Endothelial cell of umbilical vein (primary cell): ENCODE data around the gene ZNF346. TPM values are rescaled to one million over a fixed set of nuclear protein-coding genes. Genes with fewer than 3 reads are reported as not detected.

Source experiments
- BruUV-seq: library from RNA; stranded (reverse); fragments of 400-500 nt; replicated peaks from 2 replicates; lab custom pipeline; 2021; lab: Mats Ljungman, UMichigan
- CTCF ChIA-PET: fragments of 300-600, 350-600 bp; sonication (Branson Sonifier 250); formaldehyde crosslinking; loops from one replicate; lab custom pipeline; 2021; ENCODE audit warnings: antibody characterized with exemption, inconsistent platforms; lab: Charles Lee
- POLR2A ChIA-PET: fragments of 300-600, 350-600 bp; sonication (Branson Sonifier 250); formaldehyde crosslinking; loops from one replicate; lab custom pipeline; 2021; ENCODE audit warnings: antibody characterized with exemption, inconsistent platforms; lab: Charles Lee
- DNase-seq: peaks from one replicate; pipeline ENCODE4 v3.0.0-alpha.2; 2011; ENCODE audit warnings: low read depth, low spot score
- FAIRE-seq: peaks from 2 replicates; lab custom pipeline; 2011; peaks lifted over from hg19 to GRCh38; lab: Jason Lieb, UNC
- H2AFZ ChIP-seq: 2 replicates; pipeline ENCODE4 v1.6.0; 2012; ENCODE audit warnings: low read depth, low read length, control low read depth, inconsistent platforms
- H3K27ac ChIP-seq: 2 replicates; pipeline ENCODE4 v1.5.1; 2011; ENCODE audit warnings: low read depth, mild to moderate bottlenecking, control low read depth, low read length, moderate library complexity; ENCODE audit not compliant: insufficient read depth
- H3K27me3 ChIP-seq, 2 experiments: 2 replicates each; pipeline versions ENCODE4 v1.6.0 to v1.6.1; 2011; ENCODE audit warnings: low read length in 2 of 2, mixed read lengths in 1 of 2; ENCODE audit not compliant: control insufficient read depth in 2 of 2, insufficient read depth in 2 of 2
- H3K36me3 ChIP-seq, 2 experiments: 2 replicates in 1 of 2; 3 replicates in 1 of 2; pipeline ENCODE4 v1.5.1; 2011; ENCODE audit warnings: low read length in 2 of 2, mild to moderate bottlenecking in 1 of 2, moderate library complexity in 1 of 2; ENCODE audit not compliant: control insufficient read depth in 2 of 2, insufficient read depth in 2 of 2; ENCODE audit errors: extremely low read depth in 1 of 2
- H3K4me1 ChIP-seq: 3 replicates; pipeline ENCODE4 v1.5.1; 2011; ENCODE audit warnings: mild to moderate bottlenecking, low read length; ENCODE audit not compliant: control insufficient read depth, insufficient read depth; ENCODE audit errors: extremely low read depth
- H3K4me2 ChIP-seq: 2 replicates; pipeline ENCODE4 v1.6.1; 2011; ENCODE audit warnings: low read length, control low read depth, mixed read lengths; ENCODE audit not compliant: insufficient read depth
- H3K4me3 ChIP-seq, 3 experiments: fragments of 200-600 bp in 1 of 3; sonication (generic), shearing (Covaris generic) in 1 of 3; replicated peaks in 1 of 3; 2 replicates each; pipeline ENCODE4 v1.5.1; 2011 to 2016; ENCODE audit warnings: control low read depth in 3 of 3, low read length in 3 of 3, mild to moderate bottlenecking in 2 of 3, inconsistent platforms in 1 of 3, low read depth in 1 of 3, moderate library complexity in 1 of 3; ENCODE audit not compliant: insufficient read depth in 1 of 3
- H3K79me2 ChIP-seq: 2 replicates; pipeline ENCODE4 v1.6.0; 2012; ENCODE audit warnings: low read length, inconsistent platforms; ENCODE audit not compliant: control insufficient read depth, insufficient read depth
- H3K9ac ChIP-seq: replicated peaks from 2 replicates; pipeline ENCODE3; 2011; ENCODE audit warnings: low read length, control low read depth; ENCODE audit not compliant: insufficient read depth; ENCODE audit errors: extremely low read depth
- H3K9me1 ChIP-seq: replicated peaks from 3 replicates; pipeline ENCODE4 v1.6.0; 2011; ENCODE audit warnings: mild to moderate bottlenecking, low read length; ENCODE audit not compliant: control insufficient read depth, insufficient read depth; ENCODE audit errors: extremely low read depth
- H3K9me3 ChIP-seq: replicated peaks from 2 replicates; pipeline ENCODE4 v1.5.1; 2012; ENCODE audit warnings: low read length, inconsistent platforms; ENCODE audit not compliant: control insufficient read depth, insufficient read depth
- H4K20me1 ChIP-seq: replicated peaks from 2 replicates; pipeline ENCODE3; 2011; ENCODE audit warnings: mild to moderate bottlenecking, low read length; ENCODE audit not compliant: control insufficient read depth, insufficient read depth; ENCODE audit errors: extremely low read depth
- EZH2 ChIP-seq: IDR thresholded peaks from 2 replicates; pipeline ENCODE4 v1.6.1; 2012; ENCODE audit warnings: borderline replicate concordance, low read depth, mild to moderate bottlenecking, moderate library complexity, low read length, inconsistent platforms; ENCODE audit not compliant: severe bottlenecking
- FOS ChIP-seq: IDR thresholded peaks from 2 replicates; pipeline ENCODE4 v1.6.1; 2011; ENCODE audit warnings: mild to moderate bottlenecking, low read length, moderate library complexity, borderline replicate concordance; ENCODE audit not compliant: insufficient read depth
- GATA2 ChIP-seq: IDR thresholded peaks from 2 replicates; pipeline ENCODE4 v1.7.0; 2011; ENCODE audit warnings: low read depth, mild to moderate bottlenecking, moderate library complexity, mixed read lengths, low read length; ENCODE audit not compliant: insufficient read length, insufficient read depth
- JUN ChIP-seq: IDR thresholded peaks from 2 replicates; pipeline ENCODE4 v1.6.1; 2011; ENCODE audit warnings: borderline replicate concordance, low read depth; ENCODE audit not compliant: insufficient read length, insufficient read depth
- MAX ChIP-seq: IDR thresholded peaks from 2 replicates; pipeline ENCODE4 v1.6.1; 2011; ENCODE audit not compliant: insufficient read depth, insufficient read length
- MYC ChIP-seq: IDR thresholded peaks from one replicate; pipeline ENCODE4 v1.6.1; 2011; ENCODE audit warnings: mild to moderate bottlenecking, low read depth, low read length
- POLR2A ChIP-seq: IDR thresholded peaks from 2 replicates; pipeline ENCODE4 v1.6.1; 2012; ENCODE audit warnings: low read depth, mild to moderate bottlenecking, control low read depth, low read length
- dilution Hi-C: fragments of 300-500 bp; cut with MboI; formaldehyde crosslinking; loops from one replicate; pipeline ENCODE4 v1.15.0; 2019; ENCODE audit warnings: low sequenced_read_pairs; ENCODE audit not compliant: extremely low pct_ligation_motif_present
- intact Hi-C: fragments of 100-400 bp; cut with micrococcal nuclease; formaldehyde crosslinking; loops from one replicate; pipeline ENCODE4 v1.10.0; 2022
- polyA plus RNA-seq, 4 experiments: library from polyadenylated mRNA; depleted of rRNA in 3 of 4; stranded (reverse) in 3 of 4; unstranded in 1 of 4; fragments of >200 nt; gene quantifications; 2 replicates each; pipeline versions ENCODE4 v1.2.1 to v1.2.3, GENCODE V29; 2011 to 2012; ENCODE audit warnings: missing spikeins in 1 of 4
- total RNA-seq: library from RNA; stranded (reverse); gene quantifications from 2 replicates; pipeline ENCODE4 v1.2.3, GENCODE V29; 2021

Gene ZNF346
- total and polyA plus RNA-seq, 2 donors (not counting 3 experiments of a cell fraction or from before 2014, with no cell fraction given), result 25.3 to 35.2 TPM

GRCh38 chr5:177096162-177097015 is 73.9 kb downstream of the ZNF346 start:
- H3K27me3 ChIP-seq, result no peaks in the 10 kb centered on the region
- no peak overlapping the region for H3K27ac ChIP-seq
- no peaks in the 10 kb centered on the region for H3K9me1 ChIP-seq
- no peak overlapping the region for H3K4me2 ChIP-seq
- no peaks in the 10 kb centered on the region for H3K36me3 ChIP-seq
- no peak overlapping the region for H3K4me3 ChIP-seq
- ChIA-PET CTCF (interaction anchor here (2.4 to 2.9 kb wide), 3 partner anchors 10 to 25 kb away, joined by 10 to 15 read pairs (median 10); partner anchors contain the start of gene FGFR4), POLR2A (no interaction called here)
- dilution Hi-C loops (no loop called here), intact Hi-C loops (no loop called here)
- no peaks in the 10 kb centered on the region for H3K79me2 ChIP-seq
- FAIRE-seq (no peak), DNase-seq (no peak)
- peaks cover 35% of the 10 kb centered on the region for H3K4me1 ChIP-seq
- no TSS peak for BruUV-seq
- TF ChIP-seq POLR2A (no peak), EZH2 (no peak), FOS (no peak), MAX (no peak), MYC (no peak), GATA2 (no peak), JUN (no peak)
- H2AFZ ChIP-seq, result no peak overlapping the region
- H4K20me1 ChIP-seq, result no peaks in the 10 kb centered on the region
- no peaks in the 10 kb centered on the region for H3K9me3 ChIP-seq
- no peak overlapping the region for H3K9ac ChIP-seq
